K562 (cell line): ENCODE measurements around the gene NR3C1. TPM values are rescaled to one million over a fixed set of nuclear protein-coding genes. Genes with fewer than 3 reads are reported as not detected.

Source experiments
- ARNT ChIP-seq, 2 experiments: fragments of 450-650 bp; IDR thresholded peaks; 2 replicates each; pipeline ENCODE4 v1.6.1; 2016; ENCODE audit warnings: mild to moderate bottlenecking in 1 of 2
- C11orf30 ChIP-seq: fragments of 450-650 bp; IDR thresholded peaks from 2 replicates; pipeline ENCODE4 v1.6.1; 2016; ENCODE audit warnings: low read depth, mild to moderate bottlenecking
- CAMTA2 ChIP-seq: fragments of 250-450 bp; sonication (Bioruptor Pico); conservative IDR thresholded peaks from 2 replicates; pipeline ENCODE4 v1.5.1; 2022
- IFI16 ChIP-seq: fragments of 250-450 bp; sonication (Bioruptor Pico); IDR thresholded peaks from 2 replicates; pipeline ENCODE4 v2.1.2; 2022; ENCODE audit warnings: mild to moderate bottlenecking, inconsistent platforms
- MCM5 ChIP-seq: fragments of 450-650 bp; IDR thresholded peaks from 2 replicates; pipeline ENCODE4 v1.6.1; 2016; ENCODE audit warnings: low read depth
- NFE2L1 ChIP-seq: fragments of 450-650 bp; IDR thresholded peaks from 2 replicates; pipeline ENCODE4 v1.6.1; 2016; ENCODE audit warnings: missing genetic modification characterization, low read depth, mild to moderate bottlenecking, missing compliant biosample characterization, moderate library complexity, borderline replicate concordance
- POLR3G ChIP-seq: IDR thresholded peaks from 2 replicates; pipeline ENCODE4 v1.6.1; 2011; ENCODE audit not compliant: insufficient read length, insufficient replicate concordance; ENCODE audit errors: extremely low read depth
- PPARD ChIP-seq: fragments of 250-450 bp; sonication (Bioruptor Pico); IDR thresholded peaks from 2 replicates; pipeline ENCODE4 v1.8.0; 2022; ENCODE audit warnings: inconsistent platforms, mild to moderate bottlenecking, moderate library complexity
- RFX1 ChIP-seq: fragments of 450-650 bp; IDR thresholded peaks from 2 replicates; pipeline ENCODE4 v1.6.1; 2016; ENCODE audit warnings: mild to moderate bottlenecking, moderate library complexity
- SMAD4 ChIP-seq: fragments of 250-450 bp; sonication (Bioruptor Pico); conservative IDR thresholded peaks from 2 replicates; pipeline ENCODE4 v1.8.0; 2021; ENCODE audit warnings: inconsistent platforms, mild to moderate bottlenecking, moderate library complexity
- SMARCB1 ChIP-seq: IDR thresholded peaks from 2 replicates; pipeline ENCODE4 v1.6.1; 2011; ENCODE audit warnings: improper control_type of control experiment, low read depth; ENCODE audit not compliant: insufficient read length
- SUPT5H ChIP-seq: fragments of 450-650 bp; IDR thresholded peaks from 2 replicates; pipeline ENCODE4 v1.6.1; 2016
- ZNF197 ChIP-seq: fragments of 200-800 bp; sonication (Bioruptor generic); IDR thresholded peaks from 2 replicates; pipeline ENCODE4 v1.6.1; 2016; ENCODE audit warnings: low read depth, missing genetic modification characterization, missing compliant biosample characterization
- ZNF253 ChIP-seq: fragments of 250-450 bp; sonication (Bioruptor Pico); conservative IDR thresholded peaks from 2 replicates; pipeline ENCODE4 v1.6.1; 2021; ENCODE audit warnings: mild to moderate bottlenecking
- ZNF274 ChIP-seq: IDR thresholded peaks from 2 replicates; pipeline ENCODE4 v1.6.1; 2011; ENCODE audit warnings: low read depth, mild to moderate bottlenecking, low read length, moderate library complexity, borderline replicate concordance
- ZNF408 ChIP-seq: fragments of 250-450 bp; sonication (Bioruptor Pico); IDR thresholded peaks from 2 replicates; pipeline ENCODE4 v1.4.0; 2020; ENCODE audit warnings: low read depth, mild to moderate bottlenecking, moderate library complexity
- ZNF589 ChIP-seq: fragments of 200-800 bp; sonication (Bioruptor generic); IDR thresholded peaks from 2 replicates; pipeline ENCODE4 v1.6.1; 2016; ENCODE audit warnings: low read depth, missing genetic modification characterization, missing compliant biosample characterization
- ZNF778 ChIP-seq: fragments of 450-650 bp; formaldehyde crosslinking; IDR thresholded peaks from 2 replicates; pipeline ENCODE4 v1.4.0; 2020; ENCODE audit warnings: mild to moderate bottlenecking, moderate library complexity
- polyA plus RNA-seq, 8 experiments: library from polyadenylated mRNA; depleted of rRNA in 4 of 8; stranded (reverse) in 5 of 8; unstranded in 3 of 8; fragments of >200 nt; fragmentation: Nextera tagmentation in 2 of 8; fragmentation: Illumina TruSeq in 1 of 8; extraction: Ambion mirVana in 2 of 8; extraction: Trizol in 1 of 8; gene quantifications; 2 replicates each; pipeline versions ENCODE4 v1.2.1 to v1.2.3, GENCODE V29; 2011 to 2014; ENCODE audit warnings: inconsistent platforms in 1 of 8, missing spikeins in 1 of 8
- total RNA-seq, 7 experiments: library from RNA; depleted of rRNA in 6 of 7; stranded (reverse); fragments of >200 nt in 6 of 7; fragmentation: Illumina TruSeq in 2 of 7; extraction: Trizol in 2 of 7; gene quantifications; 2 replicates each; pipeline versions ENCODE4 v1.2.1 to v1.2.3, GENCODE V29; 2011 to 2021; ENCODE audit warnings: low replicate concordance in 1 of 7
- TF ChIP-seq, protein P1 (sequence below): sonication (generic); formaldehyde crosslinking; IDR thresholded peaks from 2 replicates; pipeline ENCODE4 v1.4.0; 2020; ENCODE audit warnings: mild to moderate bottlenecking, missing genetic modification reagents
- TF ChIP-seq, protein P2 (sequence below): fragments of 450-650 bp; formaldehyde crosslinking; IDR thresholded peaks from 2 replicates; pipeline ENCODE4 v1.4.0; 2022; ENCODE audit warnings: missing genetic modification characterization
- TF ChIP-seq, protein P3 (sequence below), 2 experiments: IDR thresholded peaks; 2 replicates each; pipeline ENCODE4 v1.6.1; 2012; ENCODE audit warnings: improper control_type of control experiment in 2 of 2, low read depth in 2 of 2, low read length in 2 of 2, borderline replicate concordance in 1 of 2
- TF ChIP-seq, protein P4 (sequence below): fragments of 250-450 bp; sonication (Bioruptor Pico); IDR thresholded peaks from 2 replicates; pipeline ENCODE4 v1.4.0; 2020; ENCODE audit warnings: borderline replicate concordance

Gene NR3C1
- total and polyA plus RNA-seq, 9 of the 15 experiments (the other 6 are each of a cell fraction or from before 2014, with no cell fraction given), result 8.2 to 36.0 (median 15.0) TPM

DNA sequence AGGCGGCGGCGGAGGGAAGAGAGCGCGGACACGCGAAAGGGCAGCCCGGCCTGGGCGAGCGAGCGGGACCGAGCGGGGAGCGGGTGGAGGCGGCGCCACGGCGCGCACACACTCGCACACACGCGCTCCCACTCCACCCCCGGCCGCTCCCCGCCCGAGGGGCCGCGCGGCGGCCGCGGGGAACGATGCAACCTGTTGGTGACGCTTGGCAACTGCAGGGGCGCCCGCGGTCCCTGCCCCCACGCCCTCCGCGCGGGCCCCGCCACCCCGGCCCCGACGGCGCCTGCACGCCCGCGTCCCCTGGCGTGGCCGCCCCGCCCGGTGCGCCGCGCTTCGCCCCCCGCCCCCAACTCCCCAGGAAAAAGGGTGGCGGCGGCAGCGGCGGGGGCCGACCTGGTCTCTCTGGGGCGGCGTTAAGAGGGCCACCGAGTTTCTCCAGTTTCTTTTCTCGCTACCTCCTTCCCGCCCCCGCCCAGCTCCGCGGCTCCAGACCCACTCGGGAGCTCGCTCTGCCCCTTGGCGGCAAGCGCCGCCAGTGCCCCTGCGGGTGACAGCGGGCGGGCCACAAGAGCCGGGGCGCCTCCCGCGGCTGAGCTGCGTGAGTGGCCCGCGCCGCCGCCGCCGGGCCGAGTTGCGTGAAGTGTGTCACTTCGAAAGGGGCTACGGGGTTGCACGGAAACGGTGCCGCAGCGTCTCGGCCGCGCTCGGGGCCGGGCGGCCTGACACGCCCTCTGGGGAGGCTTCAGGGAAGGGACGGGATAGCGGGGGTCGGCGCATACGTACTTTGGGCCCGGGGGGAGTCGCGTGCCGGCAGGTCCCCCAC is at the start of gene NR3C1 (continued):
- TF ChIP-seq, protein P1, sequence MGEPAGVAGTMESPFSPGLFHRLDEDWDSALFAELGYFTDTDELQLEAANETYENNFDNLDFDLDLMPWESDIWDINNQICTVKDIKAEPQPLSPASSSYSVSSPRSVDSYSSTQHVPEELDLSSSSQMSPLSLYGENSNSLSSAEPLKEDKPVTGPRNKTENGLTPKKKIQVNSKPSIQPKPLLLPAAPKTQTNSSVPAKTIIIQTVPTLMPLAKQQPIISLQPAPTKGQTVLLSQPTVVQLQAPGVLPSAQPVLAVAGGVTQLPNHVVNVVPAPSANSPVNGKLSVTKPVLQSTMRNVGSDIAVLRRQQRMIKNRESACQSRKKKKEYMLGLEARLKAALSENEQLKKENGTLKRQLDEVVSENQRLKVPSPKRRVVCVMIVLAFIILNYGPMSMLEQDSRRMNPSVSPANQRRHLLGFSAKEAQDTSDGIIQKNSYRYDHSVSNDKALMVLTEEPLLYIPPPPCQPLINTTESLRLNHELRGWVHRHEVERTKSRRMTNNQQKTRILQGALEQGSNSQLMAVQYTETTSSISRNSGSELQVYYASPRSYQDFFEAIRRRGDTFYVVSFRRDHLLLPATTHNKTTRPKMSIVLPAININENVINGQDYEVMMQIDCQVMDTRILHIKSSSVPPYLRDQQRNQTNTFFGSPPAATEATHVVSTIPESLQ (CRISPR knock-in tag), result no peak
- TF ChIP-seq POLR3G (no peak), ZNF778 (CRISPR knock-in tag) (no peak), SUPT5H (no peak; the same call in 1 of the 2 replicates), MCM5 (no peak), RFX1 (no peak), CAMTA2 (CRISPR knock-in tag) (no peak), C11orf30 (no peak), NFE2L1 (tag) (no peak), ARNT (IDR thresholded peaks at IDR 0.05) (no peak), ZNF253 (no peak), ZNF197 (CRISPR knock-in tag) (no peak), ZNF408 (CRISPR knock-in tag) (no peak), SMARCB1 (no peak), SMAD4 (CRISPR knock-in tag) (no peak; the same call in none of the 2 replicates), IFI16 (CRISPR knock-in tag) (no peak), PPARD (CRISPR knock-in tag) (no peak), ZNF589 (CRISPR knock-in tag) (peak; percentile 53), ZNF274 (no peak)
- TF ChIP-seq, protein P2, sequence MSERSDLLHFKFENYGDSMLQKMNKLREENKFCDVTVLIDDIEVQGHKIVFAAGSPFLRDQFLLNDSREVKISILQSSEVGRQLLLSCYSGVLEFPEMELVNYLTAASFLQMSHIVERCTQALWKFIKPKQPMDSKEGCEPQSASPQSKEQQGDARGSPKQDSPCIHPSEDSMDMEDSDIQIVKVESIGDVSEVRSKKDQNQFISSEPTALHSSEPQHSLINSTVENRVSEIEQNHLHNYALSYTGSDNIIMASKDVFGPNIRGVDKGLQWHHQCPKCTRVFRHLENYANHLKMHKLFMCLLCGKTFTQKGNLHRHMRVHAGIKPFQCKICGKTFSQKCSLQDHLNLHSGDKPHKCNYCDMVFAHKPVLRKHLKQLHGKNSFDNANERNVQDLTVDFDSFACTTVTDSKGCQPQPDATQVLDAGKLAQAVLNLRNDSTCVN (CRISPR knock-in tag), result no peak
- TF ChIP-seq, protein P3, sequence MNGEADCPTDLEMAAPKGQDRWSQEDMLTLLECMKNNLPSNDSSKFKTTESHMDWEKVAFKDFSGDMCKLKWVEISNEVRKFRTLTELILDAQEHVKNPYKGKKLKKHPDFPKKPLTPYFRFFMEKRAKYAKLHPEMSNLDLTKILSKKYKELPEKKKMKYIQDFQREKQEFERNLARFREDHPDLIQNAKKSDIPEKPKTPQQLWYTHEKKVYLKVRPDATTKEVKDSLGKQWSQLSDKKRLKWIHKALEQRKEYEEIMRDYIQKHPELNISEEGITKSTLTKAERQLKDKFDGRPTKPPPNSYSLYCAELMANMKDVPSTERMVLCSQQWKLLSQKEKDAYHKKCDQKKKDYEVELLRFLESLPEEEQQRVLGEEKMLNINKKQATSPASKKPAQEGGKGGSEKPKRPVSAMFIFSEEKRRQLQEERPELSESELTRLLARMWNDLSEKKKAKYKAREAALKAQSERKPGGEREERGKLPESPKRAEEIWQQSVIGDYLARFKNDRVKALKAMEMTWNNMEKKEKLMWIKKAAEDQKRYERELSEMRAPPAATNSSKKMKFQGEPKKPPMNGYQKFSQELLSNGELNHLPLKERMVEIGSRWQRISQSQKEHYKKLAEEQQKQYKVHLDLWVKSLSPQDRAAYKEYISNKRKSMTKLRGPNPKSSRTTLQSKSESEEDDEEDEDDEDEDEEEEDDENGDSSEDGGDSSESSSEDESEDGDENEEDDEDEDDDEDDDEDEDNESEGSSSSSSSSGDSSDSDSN (IDR thresholded peaks at IDR 0.05; ENCODE audit: borderline replicate concordance in 1 of 2, low read depth in 2 of 2, low read length in 2 of 2), result peak; percentile 64 to 68; a peak in 3 of 4 replicates
- TF ChIP-seq, protein P4, sequence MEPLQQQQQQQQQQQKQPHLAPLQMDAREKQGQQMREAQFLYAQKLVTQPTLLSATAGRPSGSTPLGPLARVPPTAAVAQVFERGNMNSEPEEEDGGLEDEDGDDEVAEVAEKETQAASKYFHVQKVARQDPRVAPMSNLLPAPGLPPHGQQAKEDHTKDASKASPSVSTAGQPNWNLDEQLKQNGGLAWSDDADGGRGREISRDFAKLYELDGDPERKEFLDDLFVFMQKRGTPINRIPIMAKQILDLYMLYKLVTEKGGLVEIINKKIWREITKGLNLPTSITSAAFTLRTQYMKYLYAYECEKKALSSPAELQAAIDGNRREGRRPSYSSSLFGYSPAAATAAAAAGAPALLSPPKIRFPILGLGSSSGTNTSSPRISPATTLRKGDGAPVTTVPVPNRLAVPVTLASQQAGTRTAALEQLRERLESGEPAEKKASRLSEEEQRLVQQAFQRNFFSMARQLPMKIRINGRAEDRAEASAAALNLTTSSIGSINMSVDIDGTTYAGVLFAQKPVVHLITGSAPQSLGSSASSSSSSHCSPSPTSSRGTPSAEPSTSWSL, result no peak
